ENCODE data around the gene MAP3K14.

DNA sequence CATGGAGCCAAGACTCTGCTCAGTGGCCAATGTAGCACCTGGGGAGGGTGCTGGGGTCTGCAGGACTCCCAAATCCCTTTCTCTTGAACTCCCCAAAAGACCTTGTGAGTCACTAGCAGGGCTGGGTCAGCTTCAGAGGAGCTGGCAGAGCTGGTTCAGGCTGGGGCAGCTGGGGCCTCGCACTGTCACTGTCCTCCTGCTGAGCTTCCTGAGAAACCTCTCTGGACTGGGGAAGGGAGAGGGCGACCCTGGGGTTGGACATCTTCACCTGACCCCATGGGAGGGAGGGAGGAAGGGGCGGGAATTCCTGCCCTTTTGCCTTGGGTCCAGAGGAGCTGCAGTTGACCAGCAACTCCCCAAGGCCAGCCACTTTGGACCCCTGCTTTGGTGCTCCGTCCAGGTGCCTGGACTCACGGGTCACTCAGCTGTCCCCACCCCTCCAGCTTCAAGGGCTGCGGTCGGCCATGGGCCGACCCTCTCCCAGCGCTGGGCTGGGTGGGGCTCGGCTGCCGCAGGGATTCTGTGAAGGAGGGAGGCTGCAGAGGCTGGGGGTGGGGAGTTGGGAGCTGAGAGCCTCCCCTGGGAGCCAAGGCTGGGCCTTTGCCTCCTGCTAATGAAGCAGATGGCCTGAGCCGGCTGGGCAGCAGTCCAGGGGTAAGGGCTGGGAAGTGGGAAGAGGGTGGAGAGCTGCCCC is 85.9 kb downstream of the MAP3K14 start:
- TF ChIP-seq POLR2A (IDR thresholded peaks at IDR 0.05; ENCODE audit: borderline replicate concordance, extremely low read depth, insufficient read depth, insufficient read length) (no peak), EZH2 (IDR thresholded peaks at IDR 0.05) (no peak), ZNF274 (IDR thresholded peaks at IDR 0.05; ENCODE audit: low read depth, low read length) (no peak), FOSL1 (IDR thresholded peaks at IDR 0.05; ENCODE audit: low read depth) (no peak), POLR2AphosphoS5 (IDR thresholded peaks at IDR 0.05; ENCODE audit: low read depth, low read length) (no peak), EZH2phosphoT487 (IDR thresholded peaks at IDR 0.05; ENCODE audit: borderline replicate concordance) (no peak), SRF (IDR thresholded peaks at IDR 0.05; ENCODE audit: low read depth) (no peak), ZFX (IDR thresholded peaks at IDR 0.05) (no peak), TCF7L2 (IDR thresholded peaks at IDR 0.05; ENCODE audit: borderline replicate concordance, extremely low read depth, insufficient read depth, insufficient read length) (no peak), SP1 (IDR thresholded peaks at IDR 0.05; ENCODE audit: low read depth) (no peak)
- TF ChIP-seq, protein P1, sequence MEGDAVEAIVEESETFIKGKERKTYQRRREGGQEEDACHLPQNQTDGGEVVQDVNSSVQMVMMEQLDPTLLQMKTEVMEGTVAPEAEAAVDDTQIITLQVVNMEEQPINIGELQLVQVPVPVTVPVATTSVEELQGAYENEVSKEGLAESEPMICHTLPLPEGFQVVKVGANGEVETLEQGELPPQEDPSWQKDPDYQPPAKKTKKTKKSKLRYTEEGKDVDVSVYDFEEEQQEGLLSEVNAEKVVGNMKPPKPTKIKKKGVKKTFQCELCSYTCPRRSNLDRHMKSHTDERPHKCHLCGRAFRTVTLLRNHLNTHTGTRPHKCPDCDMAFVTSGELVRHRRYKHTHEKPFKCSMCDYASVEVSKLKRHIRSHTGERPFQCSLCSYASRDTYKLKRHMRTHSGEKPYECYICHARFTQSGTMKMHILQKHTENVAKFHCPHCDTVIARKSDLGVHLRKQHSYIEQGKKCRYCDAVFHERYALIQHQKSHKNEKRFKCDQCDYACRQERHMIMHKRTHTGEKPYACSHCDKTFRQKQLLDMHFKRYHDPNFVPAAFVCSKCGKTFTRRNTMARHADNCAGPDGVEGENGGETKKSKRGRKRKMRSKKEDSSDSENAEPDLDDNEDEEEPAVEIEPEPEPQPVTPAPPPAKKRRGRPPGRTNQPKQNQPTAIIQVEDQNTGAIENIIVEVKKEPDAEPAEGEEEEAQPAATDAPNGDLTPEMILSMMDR (IDR thresholded peaks at IDR 0.05 in 2 of 3, conservative IDR thresholded peaks at IDR 0.05 in 1 of 3; ENCODE audit: borderline replicate concordance in 1 of 3, insufficient read depth in 1 of 3, low read depth in 2 of 3, low read length in 2 of 3), result no peak
- TF ChIP-seq, protein P2, sequence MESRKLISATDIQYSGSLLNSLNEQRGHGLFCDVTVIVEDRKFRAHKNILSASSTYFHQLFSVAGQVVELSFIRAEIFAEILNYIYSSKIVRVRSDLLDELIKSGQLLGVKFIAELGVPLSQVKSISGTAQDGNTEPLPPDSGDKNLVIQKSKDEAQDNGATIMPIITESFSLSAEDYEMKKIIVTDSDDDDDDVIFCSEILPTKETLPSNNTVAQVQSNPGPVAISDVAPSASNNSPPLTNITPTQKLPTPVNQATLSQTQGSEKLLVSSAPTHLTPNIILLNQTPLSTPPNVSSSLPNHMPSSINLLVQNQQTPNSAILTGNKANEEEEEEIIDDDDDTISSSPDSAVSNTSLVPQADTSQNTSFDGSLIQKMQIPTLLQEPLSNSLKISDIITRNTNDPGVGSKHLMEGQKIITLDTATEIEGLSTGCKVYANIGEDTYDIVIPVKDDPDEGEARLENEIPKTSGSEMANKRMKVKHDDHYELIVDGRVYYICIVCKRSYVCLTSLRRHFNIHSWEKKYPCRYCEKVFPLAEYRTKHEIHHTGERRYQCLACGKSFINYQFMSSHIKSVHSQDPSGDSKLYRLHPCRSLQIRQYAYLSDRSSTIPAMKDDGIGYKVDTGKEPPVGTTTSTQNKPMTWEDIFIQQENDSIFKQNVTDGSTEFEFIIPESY (IDR thresholded peaks at IDR 0.05; ENCODE audit: extremely low read depth, insufficient replicate concordance, low read length), result no peak

All from HCT116 (cell line).